ENCODE results near the gene PMM2.

PMM2 gene

DNA sequence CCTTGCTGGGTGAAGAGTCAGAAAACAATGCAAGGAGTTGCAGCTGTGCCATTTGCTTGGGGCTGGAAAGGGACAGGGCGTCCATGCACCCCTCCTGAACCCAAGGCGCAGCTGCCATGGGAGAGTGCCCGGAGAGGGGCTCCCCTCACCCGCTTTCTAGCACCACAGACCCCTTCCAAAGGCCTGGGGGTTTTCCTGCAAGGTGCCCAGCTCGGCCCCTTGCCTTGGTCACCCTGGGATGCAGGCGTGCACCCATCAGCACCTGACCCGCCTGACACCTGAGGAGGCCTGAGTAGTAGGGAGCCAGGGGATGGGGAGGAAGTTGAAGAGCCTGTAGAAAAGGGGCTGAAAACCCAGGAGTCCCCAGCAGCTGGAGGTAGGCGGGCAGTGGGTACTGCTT lies 30.5 kb upstream of the PMM2 start:
- DNase-seq (ENCODE audit: extremely low spot score), result no peak
- ChIA-PET CTCF (no interaction called here), POLR2A (no interaction called here)
- TF ChIP-seq FOXM1 (IDR thresholded peaks at IDR 0.05; ENCODE audit: borderline replicate concordance), result no peak
- TF ChIP-seq SUZ12 (IDR thresholded peaks at IDR 0.05), result no peak
- no peak for TF ChIP-seq ELF4 (IDR thresholded peaks at IDR 0.05)
- TF ChIP-seq ZNF384 (IDR thresholded peaks at IDR 0.05), result no peak
- TF ChIP-seq SP1 (IDR thresholded peaks at IDR 0.05), result no peak
- TF ChIP-seq L3MBTL2 (conservative IDR thresholded peaks at IDR 0.05), result no peak
- no peak for TF ChIP-seq LEF1 (IDR thresholded peaks at IDR 0.05; ENCODE audit: borderline replicate concordance)
- TF ChIP-seq HDGF (IDR thresholded peaks at IDR 0.05; ENCODE audit: borderline replicate concordance), result no peak
- no peak for TF ChIP-seq ARNT (IDR thresholded peaks at IDR 0.05)
- TF ChIP-seq NFRKB (IDR thresholded peaks at IDR 0.05), result no peak
- no peak for TF ChIP-seq BHLHE40 (IDR thresholded peaks at IDR 0.05; ENCODE audit: borderline replicate concordance)
- TF ChIP-seq FOXK2 (IDR thresholded peaks at IDR 0.05), result no peak
- TF ChIP-seq TARDBP (IDR thresholded peaks at IDR 0.05), result no peak
- no peak for TF ChIP-seq CTBP1 (IDR thresholded peaks at IDR 0.05; ENCODE audit: borderline replicate concordance)
- TF ChIP-seq, protein P1, sequence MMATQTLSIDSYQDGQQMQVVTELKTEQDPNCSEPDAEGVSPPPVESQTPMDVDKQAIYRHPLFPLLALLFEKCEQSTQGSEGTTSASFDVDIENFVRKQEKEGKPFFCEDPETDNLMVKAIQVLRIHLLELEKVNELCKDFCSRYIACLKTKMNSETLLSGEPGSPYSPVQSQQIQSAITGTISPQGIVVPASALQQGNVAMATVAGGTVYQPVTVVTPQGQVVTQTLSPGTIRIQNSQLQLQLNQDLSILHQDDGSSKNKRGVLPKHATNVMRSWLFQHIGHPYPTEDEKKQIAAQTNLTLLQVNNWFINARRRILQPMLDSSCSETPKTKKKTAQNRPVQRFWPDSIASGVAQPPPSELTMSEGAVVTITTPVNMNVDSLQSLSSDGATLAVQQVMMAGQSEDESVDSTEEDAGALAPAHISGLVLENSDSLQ (IDR thresholded peaks at IDR 0.05), result no peak
- TF ChIP-seq FOXA1 (IDR thresholded peaks at IDR 0.05), result no peak

DNA sequence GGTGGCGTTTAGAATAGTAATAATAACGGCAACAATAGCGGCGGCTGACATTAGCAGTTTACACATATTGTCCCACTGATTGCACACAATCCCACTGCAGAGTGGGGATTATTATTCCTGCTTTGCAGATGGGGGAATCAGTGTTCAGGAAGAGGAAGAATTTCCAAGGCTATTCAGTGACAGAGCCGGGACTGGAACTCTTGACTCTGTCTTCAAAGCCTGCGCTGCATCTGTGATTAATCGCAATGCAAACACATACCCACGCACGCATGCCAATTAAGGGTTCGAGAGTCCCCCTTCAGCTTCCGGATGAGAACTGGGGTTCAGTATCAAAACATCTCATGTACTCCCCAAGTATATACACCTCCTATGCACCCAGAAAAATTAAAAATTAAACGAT lies 29.4 kb upstream of the PMM2 start:
- ChIA-PET CTCF (no interaction called here), POLR2A (no interaction called here)
- no peak for TF ChIP-seq FOXA1 (IDR thresholded peaks at IDR 0.05)
- no peak for TF ChIP-seq LEF1 (IDR thresholded peaks at IDR 0.05; ENCODE audit: borderline replicate concordance)
- no peak for TF ChIP-seq TARDBP (IDR thresholded peaks at IDR 0.05)
- no peak for TF ChIP-seq CTBP1 (IDR thresholded peaks at IDR 0.05; ENCODE audit: borderline replicate concordance)
- TF ChIP-seq HDGF (IDR thresholded peaks at IDR 0.05; ENCODE audit: borderline replicate concordance), result no peak
- TF ChIP-seq BHLHE40 (IDR thresholded peaks at IDR 0.05; ENCODE audit: borderline replicate concordance), result no peak
- TF ChIP-seq SP1 (IDR thresholded peaks at IDR 0.05), result no peak
- no peak for TF ChIP-seq SUZ12 (IDR thresholded peaks at IDR 0.05)
- TF ChIP-seq, protein P1 (IDR thresholded peaks at IDR 0.05), result no peak
- TF ChIP-seq ZNF384 (IDR thresholded peaks at IDR 0.05), result no peak
- no peak for TF ChIP-seq L3MBTL2 (conservative IDR thresholded peaks at IDR 0.05)
- no peak for TF ChIP-seq NFRKB (IDR thresholded peaks at IDR 0.05)
- no peak for TF ChIP-seq ARNT (IDR thresholded peaks at IDR 0.05)
- TF ChIP-seq FOXK2 (IDR thresholded peaks at IDR 0.05), result no peak
- no peak for TF ChIP-seq FOXM1 (IDR thresholded peaks at IDR 0.05; ENCODE audit: borderline replicate concordance)
- no peak for TF ChIP-seq ELF4 (IDR thresholded peaks at IDR 0.05)
- DNase-seq (ENCODE audit: extremely low spot score), result no peak

DNA sequence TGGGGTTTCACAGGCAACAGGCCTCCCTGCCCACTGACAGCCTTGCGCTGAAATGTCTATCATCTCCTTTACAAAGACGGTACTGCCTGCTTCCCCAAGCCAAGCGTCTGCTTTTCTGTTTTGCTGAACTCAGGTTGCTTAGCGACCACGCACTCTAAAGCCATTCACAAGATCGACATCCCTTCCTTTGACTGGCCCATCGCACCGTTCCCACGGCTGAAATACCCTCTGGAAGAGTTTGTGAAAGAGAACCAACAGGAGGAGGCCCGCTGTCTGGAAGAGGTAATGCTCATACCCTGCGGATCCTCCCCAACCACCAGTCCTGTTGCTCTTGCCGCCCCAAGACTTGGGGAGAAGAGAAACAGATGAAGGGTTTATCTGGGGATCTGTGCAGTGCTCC lies 28.9 kb upstream of the PMM2 start:
- CTCF ChIA-PET, result no interaction called here
- DNase-seq (ENCODE audit: extremely low spot score), result no peak
- TF ChIP-seq SP1 (IDR thresholded peaks at IDR 0.05) (no peak), ELF4 (IDR thresholded peaks at IDR 0.05) (no peak), L3MBTL2 (conservative IDR thresholded peaks at IDR 0.05) (no peak), BHLHE40 (IDR thresholded peaks at IDR 0.05; ENCODE audit: borderline replicate concordance) (no peak), FOXA1 (IDR thresholded peaks at IDR 0.05) (no peak), TARDBP (IDR thresholded peaks at IDR 0.05) (no peak), ARNT (IDR thresholded peaks at IDR 0.05) (no peak), FOXK2 (IDR thresholded peaks at IDR 0.05) (no peak), NFRKB (IDR thresholded peaks at IDR 0.05) (no peak), ZNF384 (IDR thresholded peaks at IDR 0.05) (no peak), CTBP1 (IDR thresholded peaks at IDR 0.05; ENCODE audit: borderline replicate concordance) (no peak), SUZ12 (IDR thresholded peaks at IDR 0.05) (no peak), LEF1 (IDR thresholded peaks at IDR 0.05; ENCODE audit: borderline replicate concordance) (no peak), FOXM1 (IDR thresholded peaks at IDR 0.05; ENCODE audit: borderline replicate concordance) (no peak), HDGF (IDR thresholded peaks at IDR 0.05; ENCODE audit: borderline replicate concordance) (no peak)
- TF ChIP-seq, protein P1 (IDR thresholded peaks at IDR 0.05), result no peak
- POLR2A ChIA-PET, result no interaction called here

DNA sequence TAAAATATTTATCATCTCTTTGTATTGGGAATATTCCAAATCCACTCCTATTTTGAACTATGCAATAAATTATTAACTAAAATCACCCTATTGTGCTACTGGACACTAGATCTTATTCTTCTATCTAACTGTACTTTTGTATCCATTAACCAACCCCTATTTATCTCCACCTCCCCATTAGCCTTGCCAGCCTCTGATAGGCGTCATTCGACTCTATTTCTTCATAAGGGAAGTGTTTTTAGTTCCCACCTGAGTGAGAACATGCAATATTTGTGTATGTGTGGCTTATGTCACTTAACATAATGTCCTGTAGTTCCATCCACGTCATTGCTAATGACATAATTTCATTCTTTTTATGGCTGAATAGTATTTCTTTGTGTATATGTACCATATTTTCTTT lies 24.1 kb upstream of the PMM2 start:
- ChIA-PET CTCF (no interaction called here), POLR2A (no interaction called here)
- DNase-seq (ENCODE audit: extremely low spot score), result no peak
- no peak for TF ChIP-seq SP1 (IDR thresholded peaks at IDR 0.05)
- no peak for TF ChIP-seq L3MBTL2 (conservative IDR thresholded peaks at IDR 0.05)
- no peak for TF ChIP-seq BHLHE40 (IDR thresholded peaks at IDR 0.05; ENCODE audit: borderline replicate concordance)
- TF ChIP-seq FOXK2 (IDR thresholded peaks at IDR 0.05), result no peak
- no peak for TF ChIP-seq ZNF384 (IDR thresholded peaks at IDR 0.05)
- TF ChIP-seq LEF1 (IDR thresholded peaks at IDR 0.05; ENCODE audit: borderline replicate concordance), result no peak
- TF ChIP-seq HDGF (IDR thresholded peaks at IDR 0.05; ENCODE audit: borderline replicate concordance), result no peak
- TF ChIP-seq FOXM1 (IDR thresholded peaks at IDR 0.05; ENCODE audit: borderline replicate concordance), result no peak
- no peak for TF ChIP-seq NFRKB (IDR thresholded peaks at IDR 0.05)
- TF ChIP-seq SUZ12 (IDR thresholded peaks at IDR 0.05), result no peak
- TF ChIP-seq, protein P1 (IDR thresholded peaks at IDR 0.05), result no peak
- TF ChIP-seq ARNT (IDR thresholded peaks at IDR 0.05), result no peak

DNA sequence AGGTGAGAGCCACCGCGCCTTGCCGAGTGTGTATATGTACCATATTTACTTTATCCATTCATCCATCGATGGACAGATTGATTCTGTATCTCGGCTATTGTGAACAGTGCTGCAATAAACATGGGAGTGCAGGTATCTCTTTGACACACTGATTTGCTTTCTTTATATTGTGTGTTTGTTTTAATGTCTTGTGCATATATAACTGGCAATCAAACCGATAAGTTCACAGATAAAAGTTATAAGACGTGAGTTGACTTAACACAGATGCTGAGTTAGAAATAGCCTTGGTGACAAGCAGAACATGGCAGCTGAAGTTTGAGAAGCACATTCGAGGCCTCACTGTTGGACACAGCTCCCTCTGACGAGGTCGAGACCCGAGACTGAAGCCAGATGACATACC lies 23.4 kb upstream of the PMM2 start:
- ChIA-PET CTCF (no interaction called here), POLR2A (no interaction called here)
- TF ChIP-seq ZNF384 (IDR thresholded peaks at IDR 0.05) (no peak), FOXM1 (IDR thresholded peaks at IDR 0.05; ENCODE audit: borderline replicate concordance) (no peak), TARDBP (IDR thresholded peaks at IDR 0.05) (no peak), FOXA1 (IDR thresholded peaks at IDR 0.05) (no peak), ARNT (IDR thresholded peaks at IDR 0.05) (no peak), NFRKB (IDR thresholded peaks at IDR 0.05) (no peak), SP1 (IDR thresholded peaks at IDR 0.05) (no peak), BHLHE40 (IDR thresholded peaks at IDR 0.05; ENCODE audit: borderline replicate concordance) (no peak), L3MBTL2 (conservative IDR thresholded peaks at IDR 0.05) (no peak), LEF1 (IDR thresholded peaks at IDR 0.05; ENCODE audit: borderline replicate concordance) (no peak), ELF4 (IDR thresholded peaks at IDR 0.05) (no peak), SUZ12 (IDR thresholded peaks at IDR 0.05) (no peak), CTBP1 (IDR thresholded peaks at IDR 0.05; ENCODE audit: borderline replicate concordance) (no peak), HDGF (IDR thresholded peaks at IDR 0.05; ENCODE audit: borderline replicate concordance) (no peak), FOXK2 (IDR thresholded peaks at IDR 0.05) (no peak)
- TF ChIP-seq, protein P1 (IDR thresholded peaks at IDR 0.05), result no peak
- DNase-seq (ENCODE audit: extremely low spot score), result no peak
